Activated B cell treated with CpG ODN at 0.5 μM for 24 hours (primary cell): Measurements from ENCODE around the gene AFF3. TPM values are rescaled to one million over a fixed set of nuclear protein-coding genes. Genes with fewer than 3 reads are reported as not detected.

ENCODE experiments used
- ATAC-seq: fragments of 200-7000 bp; cut with Tn5 transposase; one replicate; pipeline ENCODE4 v1.10.0; 2021; ENCODE audit warnings: low read depth, mild to moderate bottlenecking, moderate library complexity
- CTCF ChIA-PET: fragments of 350-600 bp; sonication (Branson Sonifier 250); formaldehyde crosslinking; loops from one replicate; lab custom pipeline; 2021; ENCODE audit warnings: antibody characterized with exemption; lab: Charles Lee
- POLR2A ChIA-PET: fragments of 350-600 bp; sonication (Branson Sonifier 250); formaldehyde crosslinking; loops from one replicate; lab custom pipeline; 2021; ENCODE audit warnings: antibody characterized with exemption; lab: Charles Lee
- DNase-seq: peaks from one replicate; pipeline ENCODE4 v3.0.0; 2022
- H3K27ac Mint-ChIP-seq: one replicate; pipeline ENCODE4 v1.8.0; 2020; ENCODE audit warnings: mixed read lengths
- H3K27me3 Mint-ChIP-seq: one replicate; pipeline ENCODE4 v1.8.0; 2021; ENCODE audit warnings: mixed read lengths
- H3K36me3 Mint-ChIP-seq: one replicate; pipeline ENCODE4 v1.8.0; 2021; ENCODE audit warnings: low read depth, mixed read lengths
- H3K4me1 Mint-ChIP-seq: one replicate; pipeline ENCODE4 v1.8.0; 2021; ENCODE audit warnings: mixed read lengths
- H3K4me3 Mint-ChIP-seq: one replicate; pipeline ENCODE4 v1.8.0; 2020; ENCODE audit warnings: mild to moderate bottlenecking, mixed read lengths
- H3K9me3 Mint-ChIP-seq: one replicate; pipeline ENCODE4 v1.8.0; 2020; ENCODE audit warnings: mixed read lengths
- CTCF ChIP-seq: fragments of 200-600 bp; IDR thresholded peaks from one replicate; pipeline ENCODE4 v1.8.0; 2022; ENCODE audit warnings: antibody characterized with exemption, mild to moderate bottlenecking
- intact Hi-C: fragments of 100-400 bp; cut with micrococcal nuclease; formaldehyde crosslinking; loops from one replicate; pipeline ENCODE4 v1.15.1; 2024
- total RNA-seq: library from RNA; stranded (reverse); gene quantifications from 2 replicates; pipeline ENCODE4 v1.2.3, GENCODE V29; 2022

AFF3 gene
- total RNA-seq, 1 donor from 2014 or later, result 271 TPM

GRCh38 chr2:99643787-99644418 lies 498.5 kb downstream of the AFF3 start:
- no peak for TF ChIP-seq CTCF
- DNase-seq (no peak), ATAC-seq (no peak)
- intact Hi-C loops, result no loop called here
- Mint-ChIP-seq H3K4me1 (peaks cover 40% of the 10 kb centered on the region), H3K27me3 (no peaks in the 10 kb centered on the region), H3K9me3 (peaks cover 4% of the 10 kb centered on the region), H3K36me3 (peaks cover 74% of the 10 kb centered on the region), H3K4me3 (no peak overlapping the region), H3K27ac (no peak overlapping the region)
- POLR2A ChIA-PET, result no interaction called here
- CTCF ChIA-PET, result no interaction called here

- peaks cover 59% of the 10 kb centered on the region for H3K4me1 Mint-ChIP-seq
- H3K36me3 Mint-ChIP-seq, result peaks cover 59% of the 10 kb centered on the region
- intact Hi-C loops, result no loop called here
- no peaks in the 10 kb centered on the region for H3K27me3 Mint-ChIP-seq
- ChIA-PET CTCF (no interaction called here), POLR2A (interaction anchor here (0.7 kb wide), 1 partner anchor 580 kb away, joined by 3 read pairs; no protein-coding TSS in a partner anchor)
- TF ChIP-seq CTCF, result no peak
- ATAC-seq (no peak), DNase-seq (no peak)
- no peaks in the 10 kb centered on the region for H3K9me3 Mint-ChIP-seq
- no peak overlapping the region for H3K27ac Mint-ChIP-seq
- no peak overlapping the region for H3K4me3 Mint-ChIP-seq
Measured at GRCh38 chr2:99641999-99642398, 500.4 kb downstream of the AFF3 start.

- Mint-ChIP-seq H3K4me3 (no peak overlapping the region), H3K9me3 (no peaks in the 10 kb centered on the region), H3K27me3 (no peaks in the 10 kb centered on the region), H3K27ac (peak overlapping the region; percentile 26), H3K4me1 (peaks cover 66% of the 10 kb centered on the region), H3K36me3 (peaks cover 56% of the 10 kb centered on the region)
- intact Hi-C loops, result no loop called here
- CTCF ChIA-PET, result no interaction called here
- no peak for TF ChIP-seq CTCF
- ATAC-seq, result no peak
- DNase-seq, result no peak
- POLR2A ChIA-PET, result no interaction called here
Measured at GRCh38 chr2:99640635-99641151, 501.7 kb downstream of the AFF3 start.

GRCh38 chr2:99638791-99639190 lies 503.6 kb downstream of the AFF3 start:
- Mint-ChIP-seq H3K4me1 (peaks cover 72% of the 10 kb centered on the region), H3K27ac (peak overlapping the region; percentile 53), H3K36me3 (peaks cover 49% of the 10 kb centered on the region), H3K27me3 (no peaks in the 10 kb centered on the region), H3K4me3 (no peak overlapping the region), H3K9me3 (no peaks in the 10 kb centered on the region)
- ChIA-PET CTCF (no interaction called here), POLR2A (no interaction called here)
- ATAC-seq, result no peak
- DNase-seq, result no peak
- intact Hi-C loops, result no loop called here
- no peak for TF ChIP-seq CTCF

GRCh38 chr2:99637159-99637697 lies 505.2 kb downstream of the AFF3 start:
- H3K27ac Mint-ChIP-seq, result peak overlapping the region; percentile 68
- H3K36me3 Mint-ChIP-seq, result peaks cover 52% of the 10 kb centered on the region
- intact Hi-C loops, result no loop called here
- no peaks in the 10 kb centered on the region for H3K27me3 Mint-ChIP-seq
- peaks cover 67% of the 10 kb centered on the region for H3K4me1 Mint-ChIP-seq
- ATAC-seq, result no peak
- CTCF ChIA-PET, result no interaction called here
- peaks cover 3% of the 10 kb centered on the region for H3K9me3 Mint-ChIP-seq
- TF ChIP-seq CTCF, result no peak
- POLR2A ChIA-PET, result no interaction called here
- H3K4me3 Mint-ChIP-seq, result no peak overlapping the region
- no peak for DNase-seq
